EH (cell line): Measurements from ENCODE around the gene MYO18B.
A peak's percentile ranks its signal among the peaks of the same experiment; 100 is the strongest.

Source experiments
- DNase-seq: peaks from one replicate; pipeline ENCODE4 v3.0.0-alpha.2; 2015; ENCODE audit warnings: low read depth

Gene MYO18B

GRCh38 chr22:25750569-25751173, 8.7 kb downstream of the MYO18B start:
- DNase-seq = no peak

GRCh38 chr22:25751174-25751581, 9.2 kb downstream of the MYO18B start:
- no peak for DNase-seq

GRCh38 chr22:25752615-25753214, 10.7 kb downstream of the MYO18B start:
- no peak for DNase-seq

GRCh38 chr22:25753252-25753651, 11.3 kb downstream of the MYO18B start:
- DNase-seq = no peak

- DNase-seq = no peak
These were observed 12.7 kb downstream of the MYO18B start for GRCh38 chr22:25754527-25755202.

- DNase-seq = no peak
These were observed 15.7 kb downstream of the MYO18B start for GRCh38 chr22:25757686-25758085.

- peak; percentile 77 for DNase-seq
These were observed 16.3 kb downstream of the MYO18B start for GRCh38 chr22:25758316-25758715.

GRCh38 chr22:25759825-25760231, 17.8 kb downstream of the MYO18B start:
- peak; percentile 99 for DNase-seq

GRCh38 chr22:25760294-25760693, 18.3 kb downstream of the MYO18B start:
- DNase-seq = peak; percentile 47

GRCh38 chr22:25760848-25761595, 19.0 kb downstream of the MYO18B start:
- DNase-seq = no peak

- no peak for DNase-seq
These were observed 20.2 kb downstream of the MYO18B start for GRCh38 chr22:25762147-25762546.

GRCh38 chr22:25763239-25763777, 21.3 kb downstream of the MYO18B start:
- DNase-seq = peak; percentile 63

GRCh38 chr22:25764270-25765015, 22.5 kb downstream of the MYO18B start:
- DNase-seq = no peak

- no peak for DNase-seq
These were observed 23.0 kb downstream of the MYO18B start for GRCh38 chr22:25765016-25765367.

- no peak for DNase-seq
These were observed 23.8 kb downstream of the MYO18B start for GRCh38 chr22:25765801-25766200.

GRCh38 chr22:25766418-25766817, 24.4 kb downstream of the MYO18B start:
- DNase-seq = no peak

- no peak for DNase-seq
These were observed 28.3 kb downstream of the MYO18B start for GRCh38 chr22:25770333-25770732.

- DNase-seq = no peak
These were observed 30.3 kb downstream of the MYO18B start for GRCh38 chr22:25772288-25772687.

- no peak for DNase-seq
These were observed 32.6 kb downstream of the MYO18B start for GRCh38 chr22:25774575-25775026.

GRCh38 chr22:25775531-25775930, 33.5 kb downstream of the MYO18B start:
- DNase-seq = peak; percentile 71

GRCh38 chr22:25777411-25777810, 35.4 kb downstream of the MYO18B start:
- no peak for DNase-seq

- peak; percentile 63 for DNase-seq
These were observed 35.9 kb downstream of the MYO18B start for GRCh38 chr22:25777870-25778269.
